ENCODE measurements around the gene NPRL2. TPM values are rescaled to one million over a fixed set of nuclear protein-coding genes. Genes with fewer than 3 reads are reported as not detected.
A peak's percentile ranks its signal among the peaks of the same experiment; 100 is the strongest.

The NPRL2 gene
- total and polyA plus RNA-seq, 2 of the 13 experiments (the other 11 are each of a cell fraction or from before 2014, with no cell fraction given), result 30.6 to 51.4 TPM

GRCh38 chr3:50321336-50322114 lies 29.1 kb downstream of the NPRL2 start (continued):
- TF ChIP-seq ZBTB44 (CRISPR knock-in tag; IDR thresholded peaks at IDR 0.05) (no peak), PITX1 (CRISPR knock-in tag; IDR thresholded peaks at IDR 0.05) (peak; percentile 58), GFI1 (CRISPR knock-in tag; IDR thresholded peaks at IDR 0.05; ENCODE audit: borderline replicate concordance) (peak; percentile 79), RARA (CRISPR knock-in tag; IDR thresholded peaks at IDR 0.05) (peak; percentile 47), GATA4 (IDR thresholded peaks at IDR 0.05; ENCODE audit: borderline replicate concordance, low read depth) (peak; percentile 22; the same call in 1 of the 2 replicates), NR0B2 (CRISPR knock-in tag; IDR thresholded peaks at IDR 0.05) (peak; percentile 29; the same call in 1 of the 2 replicates), ETV6 (CRISPR knock-in tag; conservative IDR thresholded peaks at IDR 0.05) (0 out of 2 replicates have a peak, but pooled peaks have one; percentile 15), SMARCC2 (IDR thresholded peaks at IDR 0.05) (peak; percentile 4; the same call in 1 of the 2 replicates), CBX5 (CRISPR knock-in tag; IDR thresholded peaks at IDR 0.05; ENCODE audit: borderline replicate concordance) (no peak), KIAA2018 (CRISPR knock-in tag; IDR thresholded peaks at IDR 0.05; ENCODE audit: borderline replicate concordance) (no peak), DPF2 (CRISPR knock-in tag; IDR thresholded peaks at IDR 0.05; ENCODE audit: borderline replicate concordance, low read depth) (no peak), ELF1 (CRISPR knock-in tag; IDR thresholded peaks at IDR 0.05) (no peak; the same call in 1 of the 2 replicates), ZNF33A (CRISPR knock-in tag; IDR thresholded peaks at IDR 0.05; ENCODE audit: borderline replicate concordance) (no peak; the same call in 1 of the 2 replicates), ZNF569 (CRISPR knock-in tag; IDR thresholded peaks at IDR 0.05; ENCODE audit: borderline replicate concordance) (no peak), NR3C1 (CRISPR knock-in tag; IDR thresholded peaks at IDR 0.05) (no peak)
- TF ChIP-seq, protein P1, sequence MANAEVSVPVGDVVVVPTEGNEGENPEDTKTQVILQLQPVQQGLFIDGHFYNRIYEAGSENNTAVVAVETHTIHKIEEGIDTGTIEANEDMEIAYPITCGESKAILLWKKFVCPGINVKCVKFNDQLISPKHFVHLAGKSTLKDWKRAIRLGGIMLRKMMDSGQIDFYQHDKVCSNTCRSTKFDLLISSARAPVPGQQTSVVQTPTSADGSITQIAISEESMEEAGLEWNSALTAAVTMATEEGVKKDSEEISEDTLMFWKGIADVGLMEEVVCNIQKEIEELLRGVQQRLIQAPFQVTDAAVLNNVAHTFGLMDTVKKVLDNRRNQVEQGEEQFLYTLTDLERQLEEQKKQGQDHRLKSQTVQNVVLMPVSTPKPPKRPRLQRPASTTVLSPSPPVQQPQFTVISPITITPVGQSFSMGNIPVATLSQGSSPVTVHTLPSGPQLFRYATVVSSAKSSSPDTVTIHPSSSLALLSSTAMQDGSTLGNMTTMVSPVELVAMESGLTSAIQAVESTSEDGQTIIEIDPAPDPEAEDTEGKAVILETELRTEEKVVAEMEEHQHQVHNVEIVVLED (CRISPR knock-in tag; IDR thresholded peaks at IDR 0.05; ENCODE audit: borderline replicate concordance), result peak; percentile 45; the same call in 1 of the 2 replicates

Measured in HepG2 (cell line).